NCI-H1092 (cell line): ENCODE data around the gene NRG3.

Source experiments
- DNase-seq: peaks from one replicate; lab custom pipeline; 2025; lab: John Stamatoyannopoulos, UW

NRG3 gene

GRCh38 chr10:82221056-82221455 lies 346.1 kb downstream of the NRG3 start:
- DNase-seq = no peak

DNA sequence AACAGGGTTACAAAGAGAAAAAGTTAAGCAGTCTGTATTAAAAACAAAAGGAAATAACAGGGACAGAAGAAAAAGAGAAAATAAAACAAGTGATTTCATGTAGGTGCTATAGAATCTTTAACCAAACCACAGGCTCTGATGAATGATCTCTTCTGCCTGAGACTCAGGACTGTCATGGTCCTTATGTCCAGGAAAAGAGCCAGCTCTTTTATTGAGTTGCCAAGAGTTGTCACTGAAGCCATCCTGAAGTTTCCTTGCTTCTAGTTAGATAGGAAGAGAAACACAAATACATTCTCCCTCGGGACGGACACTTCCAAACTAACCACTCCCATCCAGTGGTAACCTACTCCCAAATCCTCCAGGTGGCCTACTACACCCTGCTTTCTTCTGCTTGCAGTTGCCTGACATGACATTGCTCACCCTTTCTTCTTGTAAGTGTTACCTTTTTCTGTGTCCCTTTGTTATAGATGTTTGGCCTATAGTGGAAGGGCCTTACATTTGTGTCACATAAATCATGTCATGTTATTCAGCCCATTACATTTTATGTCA lies 346.7 kb downstream of the NRG3 start:
- DNase-seq = no peak

GRCh38 chr10:82228701-82229100 lies 353.7 kb downstream of the NRG3 start:
- no peak for DNase-seq

- DNase-seq = no peak
Measured at GRCh38 chr10:82234173-82234572, 359.2 kb downstream of the NRG3 start.

DNA sequence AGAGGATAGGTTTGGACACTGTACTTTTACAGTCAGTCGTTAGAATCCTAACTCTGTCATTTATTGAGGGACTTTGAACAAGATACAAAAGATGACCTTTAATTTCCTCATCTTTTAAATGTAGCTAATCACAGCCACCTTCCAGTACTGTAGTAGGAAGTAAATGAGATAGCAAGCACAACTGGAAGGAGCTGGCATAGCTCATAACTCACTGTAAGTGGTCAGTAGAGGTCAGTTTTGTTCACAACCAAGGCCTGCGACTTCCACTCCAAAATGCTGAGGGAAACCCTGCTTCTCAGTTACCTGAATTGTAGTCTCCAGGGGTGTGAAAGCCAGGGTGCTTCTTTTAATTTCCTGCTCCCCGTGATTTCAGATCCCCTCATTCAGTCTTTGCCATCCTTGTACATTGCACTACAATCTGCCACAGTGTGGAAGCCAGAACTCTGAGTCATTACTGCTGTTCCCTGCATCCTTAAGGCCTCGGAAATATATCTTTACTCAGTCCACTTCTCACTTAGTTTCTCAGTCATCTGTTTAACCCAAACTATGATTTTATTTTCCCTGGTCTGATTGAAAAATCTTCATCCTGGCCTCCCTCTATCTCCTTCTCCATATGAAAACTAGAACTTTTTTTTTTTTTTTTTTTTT lies 361.2 kb downstream of the NRG3 start:
- no peak for DNase-seq

DNA sequence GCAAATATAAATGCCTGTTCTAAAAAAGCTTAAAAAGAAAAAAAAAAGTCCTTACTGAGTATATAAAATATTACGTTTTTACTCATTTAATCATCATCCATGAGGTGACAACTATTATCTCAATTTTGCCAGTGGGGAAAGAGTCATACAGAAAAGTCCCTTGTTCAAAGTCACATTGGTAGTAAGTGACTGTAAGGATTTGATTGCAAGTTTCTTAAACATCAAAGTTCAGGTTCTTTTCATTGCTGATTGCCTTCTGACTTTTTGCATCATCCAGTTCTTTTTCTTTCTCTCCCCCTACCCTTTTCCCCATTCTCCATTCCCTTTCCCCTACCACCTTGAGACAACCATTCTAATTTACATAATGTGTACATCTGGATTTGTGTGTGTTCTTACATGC lies 363.3 kb downstream of the NRG3 start:
- no peak for DNase-seq

DNA sequence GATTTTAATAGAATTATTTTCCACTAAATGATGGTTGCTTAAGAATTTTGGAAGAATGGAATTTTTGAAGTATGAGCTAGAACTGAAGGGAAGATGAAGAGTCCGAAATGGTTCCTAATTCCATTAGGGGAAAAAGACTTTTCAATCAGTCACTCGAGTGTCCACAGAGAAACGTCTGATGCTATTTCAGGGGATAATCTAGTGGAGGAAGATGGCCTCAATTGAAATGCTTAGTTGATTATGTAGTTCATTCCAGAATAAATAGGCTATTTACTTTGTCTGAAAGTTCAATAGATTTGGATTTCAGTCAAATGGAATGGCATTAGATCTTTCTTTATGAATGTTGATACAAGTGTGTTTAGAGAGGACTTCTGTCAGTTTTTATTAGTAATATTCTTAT lies 365.4 kb downstream of the NRG3 start:
- no peak for DNase-seq

DNA sequence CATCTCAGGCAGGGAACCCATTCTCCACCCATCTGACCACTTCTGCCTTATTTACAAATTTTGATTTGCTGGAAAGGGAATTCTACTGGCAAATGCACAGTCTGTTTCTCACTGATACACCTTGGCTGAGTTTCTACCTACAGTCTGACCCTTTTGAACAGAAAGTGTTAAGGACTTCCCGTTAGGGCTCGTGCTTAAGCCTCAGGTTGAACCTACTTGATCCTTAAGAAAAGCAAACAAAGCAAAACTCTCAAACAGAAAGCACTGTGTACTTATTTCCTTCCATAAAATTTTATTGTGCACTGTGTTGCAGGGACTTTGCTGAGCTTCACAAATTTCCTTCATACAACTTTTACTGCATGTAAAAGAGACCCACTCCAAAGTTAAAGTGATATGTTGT lies 367.8 kb downstream of the NRG3 start:
- no peak for DNase-seq

DNA sequence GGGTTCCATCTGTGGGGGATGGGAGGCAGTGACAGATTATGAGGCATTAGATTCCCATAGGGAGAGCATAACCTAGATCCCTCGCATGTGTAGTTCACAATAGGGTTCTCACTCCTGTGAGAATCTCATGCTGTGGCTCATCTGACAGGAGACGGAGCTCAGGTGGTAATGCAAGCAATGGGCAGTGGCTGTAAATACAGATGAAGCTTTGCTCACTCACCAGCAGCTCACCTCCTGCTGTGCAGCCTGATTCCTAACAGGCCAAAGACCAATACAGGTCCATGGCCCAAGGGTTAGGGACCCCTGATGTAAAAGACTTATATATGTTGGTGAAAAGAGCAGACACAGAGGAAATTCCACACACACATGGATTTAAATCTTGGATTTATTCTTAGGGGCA lies 370.2 kb downstream of the NRG3 start:
- no peak for DNase-seq

DNA sequence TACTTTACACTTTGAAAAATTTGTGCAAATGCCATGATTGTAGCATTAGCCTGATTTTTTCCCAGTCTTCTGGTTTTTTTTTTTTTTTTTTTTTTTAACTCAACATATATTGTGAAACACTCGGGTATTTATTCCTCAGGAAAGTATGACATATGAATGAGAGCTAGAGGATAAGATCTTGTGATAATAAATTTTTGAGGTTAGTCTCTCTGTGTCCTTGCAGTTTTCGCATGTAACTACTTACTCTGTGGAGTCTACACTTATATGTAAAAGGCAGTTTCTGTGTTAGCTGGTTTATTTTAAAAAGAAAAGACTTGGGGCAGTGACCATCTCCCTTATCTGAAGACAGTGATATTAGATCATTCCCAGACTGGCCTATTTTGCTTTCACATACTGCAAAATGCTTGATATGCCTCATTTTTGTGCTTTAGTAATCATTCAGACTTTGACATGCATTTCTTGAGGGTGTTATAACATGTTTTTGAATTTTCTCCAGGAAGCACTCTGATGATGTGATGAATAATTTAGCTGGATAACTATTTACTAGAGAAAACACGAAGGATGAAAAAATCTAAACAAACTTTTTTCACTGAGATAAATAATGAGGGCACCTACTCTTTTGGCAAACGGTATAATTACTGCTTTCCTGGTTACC lies 371.0 kb downstream of the NRG3 start:
- DNase-seq = no peak

DNA sequence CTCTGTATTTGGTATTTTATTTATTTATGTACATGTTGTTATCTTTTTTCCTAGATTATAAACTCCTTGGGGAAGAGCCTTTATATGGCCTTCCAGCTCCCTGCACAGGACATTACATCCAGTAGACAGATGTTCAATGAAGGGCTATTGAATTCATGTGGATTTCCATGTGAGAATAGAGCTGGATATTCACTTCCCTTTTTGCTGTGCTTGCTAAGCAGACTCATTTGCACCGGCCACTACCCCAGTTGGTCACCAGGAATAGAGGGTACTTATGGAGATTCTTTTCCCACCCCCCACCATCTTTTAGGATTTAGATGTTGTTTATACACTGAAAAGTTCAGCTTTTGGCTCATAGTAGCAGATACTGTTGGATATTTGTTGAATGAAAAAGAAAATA lies 374.1 kb downstream of the NRG3 start:
- DNase-seq = no peak

GRCh38 chr10:82251222-82251906 lies 376.4 kb downstream of the NRG3 start:
- DNase-seq = no peak

GRCh38 chr10:82252081-82252480 lies 377.1 kb downstream of the NRG3 start:
- no peak for DNase-seq

DNA sequence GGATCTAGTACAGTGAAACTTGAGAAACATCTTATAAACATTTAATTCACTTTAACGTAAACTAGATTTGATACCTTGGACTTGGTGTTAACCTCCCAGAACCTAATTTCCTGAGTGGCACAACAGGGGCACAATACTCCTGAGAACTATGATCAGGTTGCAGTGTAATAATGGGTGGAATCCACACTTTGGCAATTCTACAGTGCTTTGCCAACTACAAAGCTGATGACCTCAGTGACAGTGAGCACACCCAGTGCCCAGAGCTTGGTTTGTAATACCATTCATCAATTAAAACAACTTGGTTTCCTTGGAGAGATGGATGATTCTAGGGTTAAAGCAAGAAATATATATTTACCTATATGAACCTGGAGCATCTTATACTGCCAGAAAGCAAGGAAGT lies 379.2 kb downstream of the NRG3 start:
- DNase-seq = no peak

- DNase-seq = no peak
Measured at GRCh38 chr10:82256275-82256674, 381.3 kb downstream of the NRG3 start.

DNA sequence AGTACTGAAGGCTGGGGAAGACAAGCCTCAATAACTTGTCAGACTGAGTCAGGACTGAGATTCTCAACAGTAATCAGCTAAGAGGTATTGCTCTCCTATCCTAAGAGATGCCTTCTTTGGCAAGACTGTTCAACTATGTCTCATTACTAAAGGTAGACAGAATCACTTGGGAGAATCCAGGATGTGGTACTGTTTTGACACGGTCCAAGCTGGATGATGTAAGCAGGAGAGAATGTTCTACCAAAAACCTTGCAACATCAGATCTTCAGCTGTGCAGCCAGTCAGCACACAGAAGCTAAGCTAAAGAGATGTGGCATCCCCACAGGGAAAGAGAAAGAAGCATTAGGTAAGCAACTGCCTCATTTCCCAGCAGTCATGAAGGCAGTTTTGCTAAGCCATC lies 391.4 kb downstream of the NRG3 start:
- DNase-seq = no peak

DNA sequence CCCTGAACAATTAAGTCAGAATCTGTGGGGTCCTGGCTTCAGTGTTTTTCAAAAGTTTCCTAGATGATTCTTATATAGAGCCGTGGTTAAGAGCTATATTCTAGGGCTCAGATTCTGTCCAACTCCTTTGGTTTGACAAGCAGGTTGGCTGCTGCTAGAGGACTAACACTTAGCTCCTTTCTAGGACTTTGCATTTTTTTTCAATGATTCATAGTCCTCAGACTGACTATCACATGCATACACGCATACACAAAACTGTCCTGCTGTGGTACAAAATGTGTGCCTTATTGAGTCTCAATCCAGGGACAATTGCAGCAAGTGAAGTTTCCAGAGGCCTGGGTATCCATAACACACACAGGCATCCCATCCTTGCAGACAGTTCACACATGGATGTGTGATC lies 392.0 kb downstream of the NRG3 start:
- no peak for DNase-seq

DNA sequence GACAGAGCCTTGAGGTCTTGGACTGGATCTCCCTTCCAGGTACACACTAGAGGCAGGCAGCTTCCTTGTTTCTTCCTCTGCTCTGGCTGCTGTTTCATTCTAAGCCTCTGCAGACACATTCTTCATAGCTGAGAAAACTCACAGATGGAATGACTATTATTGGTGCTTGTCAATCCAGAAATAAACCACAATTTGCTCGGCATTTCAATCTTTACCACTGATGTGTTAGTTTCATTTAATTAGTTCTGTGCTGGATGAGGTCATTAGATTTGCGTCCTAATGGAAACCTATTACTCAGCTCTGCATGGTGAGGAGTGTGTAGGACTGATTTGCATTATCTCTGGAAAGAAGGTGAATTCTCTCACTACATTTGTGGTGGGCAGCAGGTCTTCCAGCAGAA lies 392.5 kb downstream of the NRG3 start:
- DNase-seq = no peak

GRCh38 chr10:82267960-82268359 lies 393.0 kb downstream of the NRG3 start:
- no peak for DNase-seq

- no peak for DNase-seq
Measured at GRCh38 chr10:82277591-82277990, 402.6 kb downstream of the NRG3 start.

DNA sequence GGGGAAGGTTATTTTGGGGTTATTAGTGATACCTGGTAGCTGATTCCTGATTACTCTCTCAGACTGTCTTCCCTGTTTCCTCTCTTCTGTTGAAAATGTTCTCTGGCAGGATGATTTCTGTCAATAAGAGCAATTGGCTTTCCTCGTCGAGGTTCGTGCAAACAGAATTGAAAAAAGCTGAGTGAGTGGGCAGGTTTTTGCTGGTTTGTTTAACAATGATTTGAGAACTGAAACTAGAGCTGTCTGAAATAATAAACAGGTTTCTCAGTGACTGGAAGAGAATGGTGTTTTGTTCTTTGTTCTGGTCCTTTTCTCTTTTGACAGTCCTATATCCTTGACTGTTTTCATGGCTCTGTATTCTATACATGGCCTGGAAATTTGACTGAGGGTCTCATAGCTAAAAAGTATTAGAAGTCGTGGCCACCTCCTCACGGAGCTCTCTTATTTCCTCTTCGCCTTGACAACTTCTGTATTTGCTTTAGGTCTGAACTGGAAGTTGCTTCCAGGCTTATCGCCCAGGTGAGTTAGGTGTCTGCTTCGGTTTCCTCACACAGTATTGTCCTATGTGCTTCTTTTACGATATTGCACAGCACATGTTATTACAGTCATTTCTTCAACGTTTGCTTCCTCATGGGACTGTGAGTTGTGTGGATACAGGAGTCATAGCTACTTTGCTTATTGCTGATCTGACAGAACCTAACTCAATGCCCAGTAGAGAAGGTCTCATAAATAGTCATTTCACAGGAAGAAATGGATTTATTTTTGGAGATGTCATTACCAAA lies 403.6 kb downstream of the NRG3 start:
- DNase-seq = no peak

GRCh38 chr10:82282782-82283456 lies 407.9 kb downstream of the NRG3 start:
- DNase-seq = no peak
